ENCODE measurements around the gene FCRL5.

The FCRL5 gene

DNA sequence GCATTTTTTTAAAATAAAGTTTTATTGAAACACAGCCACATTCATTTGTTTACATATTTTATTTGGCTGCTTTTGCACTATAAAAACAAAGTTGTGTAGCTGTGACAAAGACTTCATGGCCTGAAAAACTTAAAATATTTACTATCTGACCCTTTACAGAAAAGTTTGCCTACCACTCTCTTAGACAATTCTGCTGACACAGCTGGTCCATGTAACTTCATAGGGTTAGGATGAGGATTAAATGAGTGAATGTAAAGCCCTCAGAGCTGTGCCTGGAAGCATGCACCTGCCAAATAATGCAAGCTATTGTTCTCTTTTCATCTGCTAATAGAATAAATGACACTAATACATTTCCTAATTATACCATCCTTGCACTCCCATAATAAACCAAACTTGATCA lies 67.7 kb downstream of the FCRL5 start:
- no peak overlapping the region for H3K18ac ChIP-seq (ENCODE audit: low read length)
- H4K5ac ChIP-seq (ENCODE audit: low read length) = no peak overlapping the region

DNA sequence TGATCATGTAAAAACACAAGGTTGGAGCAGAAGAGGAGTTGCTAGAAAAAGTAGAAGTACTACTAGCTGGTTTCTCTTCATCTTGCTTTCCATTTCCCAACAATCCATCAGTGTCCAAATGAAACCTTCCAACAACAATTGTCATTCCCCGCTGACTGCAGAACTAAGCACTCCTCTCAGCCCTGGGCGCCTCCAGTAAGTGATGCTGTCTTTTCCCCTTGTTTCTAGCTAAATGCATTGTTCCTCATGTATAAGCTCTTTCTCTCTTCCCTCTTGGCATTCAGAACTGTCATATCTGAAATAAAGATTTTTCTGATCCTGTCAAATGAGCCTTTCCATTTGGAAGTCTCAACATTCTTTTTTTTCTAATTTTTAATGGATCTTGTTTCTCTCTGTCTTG lies 68.7 kb downstream of the FCRL5 start:
- no peaks in the 10 kb centered on the region for H3K79me1 ChIP-seq (ENCODE audit: low read length)
- no peaks in the 10 kb centered on the region for H3K36me3 ChIP-seq (ENCODE audit: control insufficient read depth, insufficient read depth, low read length)
- no peak overlapping the region for H3K9ac ChIP-seq (ENCODE audit: low read length)
- H4K5ac ChIP-seq (ENCODE audit: low read length) = no peak overlapping the region
- H3K27ac ChIP-seq (ENCODE audit: low read depth, low read length) = no peak overlapping the region
- H2BK120ac ChIP-seq (ENCODE audit: low read depth, low read length) = no peak overlapping the region
- no peaks in the 10 kb centered on the region for H3K4me1 ChIP-seq (ENCODE audit: control insufficient read depth, low read depth, low read length)
- no peak overlapping the region for H3K4ac ChIP-seq (ENCODE audit: low read depth, low read length)
- no peaks in the 10 kb centered on the region for H3K27me3 ChIP-seq (ENCODE audit: insufficient read depth, low read length, poor library complexity)
- H3K23ac ChIP-seq (ENCODE audit: low read length) = no peak overlapping the region
- H3K18ac ChIP-seq (ENCODE audit: low read length) = no peak overlapping the region
- no peak overlapping the region for H3K4me2 ChIP-seq (ENCODE audit: low read length)
- H2AK5ac ChIP-seq (ENCODE audit: low read length) = no peak overlapping the region
- H3K56ac ChIP-seq (ENCODE audit: low read length) = no peak overlapping the region
- no peaks in the 10 kb centered on the region for H3K79me2 ChIP-seq (ENCODE audit: control insufficient read depth, insufficient read depth, low read length)
- H3K4me3 ChIP-seq (ENCODE audit: low read length) = no peak overlapping the region
- DNase-seq = no peak
- H4K8ac ChIP-seq (ENCODE audit: low read depth, low read length) = no peak overlapping the region
- no peak overlapping the region for H2BK15ac ChIP-seq (replicated peaks; ENCODE audit: low read depth)
- H2BK5ac ChIP-seq (ENCODE audit: low read length) = no peak overlapping the region
- WGBS (ENCODE audit: extremely low coverage, insufficient coverage, low lambda C conversion rate) = no CpG with 5 or more reads among the region's 2 CpGs

More for the DNA sequence above, 67.7 kb downstream of the FCRL5 start:
- H3K4me3 ChIP-seq (ENCODE audit: low read length) = no peak overlapping the region
- no peaks in the 10 kb centered on the region for H3K27me3 ChIP-seq (ENCODE audit: insufficient read depth, low read length, poor library complexity)
- H3K4ac ChIP-seq (ENCODE audit: low read depth, low read length) = no peak overlapping the region
- no peak overlapping the region for H3K9ac ChIP-seq (ENCODE audit: low read length)
- no peaks in the 10 kb centered on the region for H3K36me3 ChIP-seq (ENCODE audit: control insufficient read depth, insufficient read depth, low read length)
- H4K8ac ChIP-seq (ENCODE audit: low read depth, low read length) = no peak overlapping the region
- H3K79me1 ChIP-seq (ENCODE audit: low read length) = no peaks in the 10 kb centered on the region
- no peak overlapping the region for H2AK5ac ChIP-seq (ENCODE audit: low read length)
- no peak overlapping the region for H2BK5ac ChIP-seq (ENCODE audit: low read length)
- H3K56ac ChIP-seq (ENCODE audit: low read length) = no peak overlapping the region
- DNase-seq = no peak
- no peaks in the 10 kb centered on the region for H3K79me2 ChIP-seq (ENCODE audit: control insufficient read depth, insufficient read depth, low read length)
- no peak overlapping the region for H3K4me2 ChIP-seq (ENCODE audit: low read length)
- H3K23ac ChIP-seq (ENCODE audit: low read length) = no peak overlapping the region
- H3K27ac ChIP-seq (ENCODE audit: low read depth, low read length) = no peak overlapping the region
- no peak overlapping the region for H2BK15ac ChIP-seq (replicated peaks; ENCODE audit: low read depth)
- no peaks in the 10 kb centered on the region for H3K4me1 ChIP-seq (ENCODE audit: control insufficient read depth, low read depth, low read length)
- no peak overlapping the region for H2BK120ac ChIP-seq (ENCODE audit: low read depth, low read length)

DNA sequence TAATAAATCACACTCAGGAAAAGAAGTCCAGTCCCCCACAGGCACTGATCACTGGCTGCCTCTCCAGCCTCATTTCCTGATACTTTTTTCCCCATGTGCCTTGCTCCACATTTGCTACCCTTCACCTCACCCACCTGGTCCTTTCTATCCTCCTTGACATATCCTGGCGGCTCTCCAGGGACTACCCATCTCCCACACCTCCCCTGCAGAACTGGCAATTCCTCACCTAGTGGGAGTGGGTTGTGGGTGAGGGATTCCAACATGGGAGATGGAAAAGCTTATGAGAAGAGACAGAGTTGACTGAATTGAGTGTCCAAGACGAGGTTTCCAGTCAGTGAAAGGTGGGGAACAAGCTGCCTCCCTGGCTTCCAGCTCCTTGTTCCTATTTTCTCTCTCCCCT lies 69.6 kb downstream of the FCRL5 start:
- H3K56ac ChIP-seq (ENCODE audit: low read length) = no peak overlapping the region
- H3K23ac ChIP-seq (ENCODE audit: low read length) = no peak overlapping the region
- no peaks in the 10 kb centered on the region for H3K79me1 ChIP-seq (ENCODE audit: low read length)
- H3K36me3 ChIP-seq (ENCODE audit: control insufficient read depth, insufficient read depth, low read length) = no peaks in the 10 kb centered on the region
- no peaks in the 10 kb centered on the region for H3K4me1 ChIP-seq (ENCODE audit: control insufficient read depth, low read depth, low read length)
- H3K18ac ChIP-seq (ENCODE audit: low read length) = no peak overlapping the region
- WGBS (ENCODE audit: extremely low coverage, insufficient coverage, low lambda C conversion rate) = no CpG with 5 or more reads among the region's 2 CpGs
- H3K27ac ChIP-seq (ENCODE audit: low read depth, low read length) = no peak overlapping the region
- no peak overlapping the region for H2BK15ac ChIP-seq (replicated peaks; ENCODE audit: low read depth)
- no peak overlapping the region for H3K4me2 ChIP-seq (ENCODE audit: low read length)
- no peak overlapping the region for H2AK5ac ChIP-seq (ENCODE audit: low read length)
- H2BK5ac ChIP-seq (ENCODE audit: low read length) = no peak overlapping the region
- H2BK120ac ChIP-seq (ENCODE audit: low read depth, low read length) = no peak overlapping the region
- no peak overlapping the region for H4K5ac ChIP-seq (ENCODE audit: low read length)
- H3K27me3 ChIP-seq (ENCODE audit: insufficient read depth, low read length, poor library complexity) = no peaks in the 10 kb centered on the region
- DNase-seq = no peak
- no peak overlapping the region for H3K9ac ChIP-seq (ENCODE audit: low read length)
- H3K79me2 ChIP-seq (ENCODE audit: control insufficient read depth, insufficient read depth, low read length) = no peaks in the 10 kb centered on the region
- H3K4ac ChIP-seq (ENCODE audit: low read depth, low read length) = no peak overlapping the region
- no peak overlapping the region for H3K4me3 ChIP-seq (ENCODE audit: low read length)
- H4K8ac ChIP-seq (ENCODE audit: low read depth, low read length) = no peak overlapping the region

DNA sequence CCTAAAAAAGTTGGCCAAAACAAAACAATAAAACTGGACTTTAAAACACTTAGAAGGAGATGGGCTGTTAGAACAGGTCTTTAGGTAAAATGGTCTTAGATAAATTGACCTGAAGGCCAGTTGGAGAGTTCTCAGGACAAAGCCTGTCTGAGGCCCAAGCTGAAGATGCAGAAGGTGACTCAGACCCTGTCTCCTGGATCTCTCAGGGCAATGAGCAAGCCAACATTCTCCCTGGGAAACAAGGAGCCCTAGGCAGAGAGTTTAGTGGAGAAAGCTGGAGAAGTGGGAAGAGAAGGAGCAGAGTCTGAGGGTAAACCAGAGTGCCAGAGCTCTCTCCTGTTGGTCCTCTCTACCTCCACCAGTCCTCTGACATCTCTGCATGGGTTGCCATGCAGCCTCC lies 70.1 kb downstream of the FCRL5 start:
- Histone ChIP-seq H2AK5ac (ENCODE audit: low read length) (no peak overlapping the region), H3K23ac (ENCODE audit: low read length) (no peak overlapping the region), H3K4ac (ENCODE audit: low read depth, low read length) (no peak overlapping the region), H3K56ac (ENCODE audit: low read length) (no peak overlapping the region), H3K18ac (ENCODE audit: low read length) (no peak overlapping the region), H2BK120ac (ENCODE audit: low read depth, low read length) (no peak overlapping the region), H3K79me2 (ENCODE audit: control insufficient read depth, insufficient read depth, low read length) (no peaks in the 10 kb centered on the region), H3K4me2 (ENCODE audit: low read length) (no peak overlapping the region), H4K5ac (ENCODE audit: low read length) (no peak overlapping the region), H3K4me1 (ENCODE audit: control insufficient read depth, low read depth, low read length) (no peaks in the 10 kb centered on the region), H2BK5ac (ENCODE audit: low read length) (no peak overlapping the region), H3K27ac (ENCODE audit: low read depth, low read length) (no peak overlapping the region), H2BK15ac (replicated peaks; ENCODE audit: low read depth) (no peak overlapping the region), H4K8ac (ENCODE audit: low read depth, low read length) (no peak overlapping the region), H3K4me3 (ENCODE audit: low read length) (no peak overlapping the region), H3K27me3 (ENCODE audit: insufficient read depth, low read length, poor library complexity) (no peaks in the 10 kb centered on the region), H3K36me3 (ENCODE audit: control insufficient read depth, insufficient read depth, low read length) (no peaks in the 10 kb centered on the region), H3K9ac (ENCODE audit: low read length) (no peak overlapping the region), H3K79me1 (ENCODE audit: low read length) (no peaks in the 10 kb centered on the region)
- no peak for DNase-seq

DNA sequence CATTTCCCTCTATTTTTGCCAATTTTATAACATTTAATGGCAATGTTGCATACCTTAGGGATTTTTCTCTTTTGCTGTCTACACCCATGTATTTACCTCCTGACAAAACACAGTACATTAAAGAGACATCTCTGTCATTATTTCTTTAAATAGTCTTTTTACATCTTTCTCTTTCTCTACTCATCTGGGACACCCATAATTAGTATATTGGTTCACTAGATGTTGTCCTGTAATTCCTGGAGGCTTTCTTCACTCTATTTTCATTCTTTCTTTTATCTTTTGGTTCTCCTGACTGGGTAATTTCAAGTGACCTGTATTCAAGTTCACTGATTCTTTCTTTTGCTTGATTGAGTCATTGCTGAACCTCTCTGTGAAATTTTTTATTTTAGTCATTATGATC lies 74.3 kb downstream of the FCRL5 start:
- Histone ChIP-seq H3K79me2 (ENCODE audit: control insufficient read depth, insufficient read depth, low read length) (no peaks in the 10 kb centered on the region), H2BK5ac (ENCODE audit: low read length) (no peak overlapping the region)

DNA sequence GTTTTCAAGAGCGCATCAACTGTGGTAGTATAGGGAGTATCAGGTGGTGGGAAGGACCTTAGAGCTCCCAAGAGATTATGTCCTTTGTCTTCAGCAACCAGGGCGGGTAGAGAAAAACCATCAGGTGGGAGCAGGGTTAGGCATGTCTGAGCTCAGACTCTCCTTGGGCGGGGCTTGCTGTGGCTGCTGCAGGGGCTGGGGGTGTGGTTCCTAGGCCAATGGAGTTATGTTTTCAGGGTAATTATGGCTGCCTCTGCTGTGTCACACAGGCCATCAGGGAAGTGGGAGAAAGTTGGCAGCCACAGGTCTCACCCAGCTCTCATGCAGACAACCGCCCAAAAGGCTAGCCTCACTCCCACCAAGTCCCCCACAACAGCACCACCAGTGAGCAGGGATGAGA lies 74.9 kb downstream of the FCRL5 start:
- DNase-seq = no peak
- Histone ChIP-seq H3K79me2 (ENCODE audit: control insufficient read depth, insufficient read depth, low read length) (no peaks in the 10 kb centered on the region), H3K36me3 (ENCODE audit: control insufficient read depth, insufficient read depth, low read length) (no peaks in the 10 kb centered on the region), H2BK120ac (ENCODE audit: low read depth, low read length) (no peak overlapping the region), H3K56ac (ENCODE audit: low read length) (no peak overlapping the region), H2BK15ac (replicated peaks; ENCODE audit: low read depth) (no peak overlapping the region), H4K5ac (ENCODE audit: low read length) (no peak overlapping the region), H4K8ac (ENCODE audit: low read depth, low read length) (no peak overlapping the region), H3K9ac (ENCODE audit: low read length) (no peak overlapping the region), H2BK5ac (ENCODE audit: low read length) (no peak overlapping the region), H3K27ac (ENCODE audit: low read depth, low read length) (no peak overlapping the region), H3K4me2 (ENCODE audit: low read length) (no peak overlapping the region), H3K18ac (ENCODE audit: low read length) (no peak overlapping the region), H3K4me3 (ENCODE audit: low read length) (no peak overlapping the region), H3K4me1 (ENCODE audit: control insufficient read depth, low read depth, low read length) (no peaks in the 10 kb centered on the region), H3K79me1 (ENCODE audit: low read length) (no peaks in the 10 kb centered on the region), H3K4ac (ENCODE audit: low read depth, low read length) (no peak overlapping the region), H3K23ac (ENCODE audit: low read length) (no peak overlapping the region), H3K27me3 (ENCODE audit: insufficient read depth, low read length, poor library complexity) (no peaks in the 10 kb centered on the region), H2AK5ac (ENCODE audit: low read length) (no peak overlapping the region)
- no CpG with 5 or more reads among the region's 4 CpGs for WGBS (ENCODE audit: extremely low coverage, insufficient coverage, low lambda C conversion rate)

More for the DNA sequence above, 74.3 kb downstream of the FCRL5 start:
- Histone ChIP-seq H3K4ac (ENCODE audit: low read depth, low read length) (no peak overlapping the region), H3K27me3 (ENCODE audit: insufficient read depth, low read length, poor library complexity) (no peaks in the 10 kb centered on the region), H3K9ac (ENCODE audit: low read length) (no peak overlapping the region), H3K56ac (ENCODE audit: low read length) (no peak overlapping the region), H2BK120ac (ENCODE audit: low read depth, low read length) (no peak overlapping the region), H3K4me3 (ENCODE audit: low read length) (no peak overlapping the region), H3K4me1 (ENCODE audit: control insufficient read depth, low read depth, low read length) (no peaks in the 10 kb centered on the region), H3K27ac (ENCODE audit: low read depth, low read length) (no peak overlapping the region), H4K5ac (ENCODE audit: low read length) (no peak overlapping the region), H4K8ac (ENCODE audit: low read depth, low read length) (no peak overlapping the region), H2BK15ac (replicated peaks; ENCODE audit: low read depth) (no peak overlapping the region), H3K79me1 (ENCODE audit: low read length) (no peaks in the 10 kb centered on the region), H3K18ac (ENCODE audit: low read length) (no peak overlapping the region), H3K23ac (ENCODE audit: low read length) (no peak overlapping the region), H3K4me2 (ENCODE audit: low read length) (no peak overlapping the region), H3K36me3 (ENCODE audit: control insufficient read depth, insufficient read depth, low read length) (no peaks in the 10 kb centered on the region), H2AK5ac (ENCODE audit: low read length) (no peak overlapping the region)
- DNase-seq = no peak

All from mesendoderm (in vitro differentiated cells).